OCI-LY1 (cell line): ENCODE measurements around the gene GRIK3.

Experiments
- EZH2 ChIP-seq: fragments of 200-600 bp; sonication (generic), shearing (Covaris generic); IDR thresholded peaks from 2 replicates; pipeline ENCODE4 v1.8.0; 2017; ENCODE audit warnings: borderline replicate concordance, mixed run types, mild to moderate bottlenecking, antibody characterized with exemption, low read length, moderate library complexity, mixed read lengths
- TF ChIP-seq, protein P1 (sequence below): fragments of 200-600 bp; sonication (generic), shearing (Covaris generic); IDR thresholded peaks from 2 replicates; pipeline ENCODE4 v1.5.1; 2017; ENCODE audit warnings: mild to moderate bottlenecking, antibody characterized with exemption, low read length, moderate library complexity, mixed read lengths

- TF ChIP-seq EZH2, result no peak
- TF ChIP-seq, protein P1, sequence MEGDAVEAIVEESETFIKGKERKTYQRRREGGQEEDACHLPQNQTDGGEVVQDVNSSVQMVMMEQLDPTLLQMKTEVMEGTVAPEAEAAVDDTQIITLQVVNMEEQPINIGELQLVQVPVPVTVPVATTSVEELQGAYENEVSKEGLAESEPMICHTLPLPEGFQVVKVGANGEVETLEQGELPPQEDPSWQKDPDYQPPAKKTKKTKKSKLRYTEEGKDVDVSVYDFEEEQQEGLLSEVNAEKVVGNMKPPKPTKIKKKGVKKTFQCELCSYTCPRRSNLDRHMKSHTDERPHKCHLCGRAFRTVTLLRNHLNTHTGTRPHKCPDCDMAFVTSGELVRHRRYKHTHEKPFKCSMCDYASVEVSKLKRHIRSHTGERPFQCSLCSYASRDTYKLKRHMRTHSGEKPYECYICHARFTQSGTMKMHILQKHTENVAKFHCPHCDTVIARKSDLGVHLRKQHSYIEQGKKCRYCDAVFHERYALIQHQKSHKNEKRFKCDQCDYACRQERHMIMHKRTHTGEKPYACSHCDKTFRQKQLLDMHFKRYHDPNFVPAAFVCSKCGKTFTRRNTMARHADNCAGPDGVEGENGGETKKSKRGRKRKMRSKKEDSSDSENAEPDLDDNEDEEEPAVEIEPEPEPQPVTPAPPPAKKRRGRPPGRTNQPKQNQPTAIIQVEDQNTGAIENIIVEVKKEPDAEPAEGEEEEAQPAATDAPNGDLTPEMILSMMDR, result no peak
Measured at GRCh38 chr1:36996106-36996505, 38.2 kb downstream of the GRIK3 start.
